Bronchial epithelial cell (primary cell): ENCODE measurements around the gene WDFY3. TPM values are rescaled to one million over a fixed set of nuclear protein-coding genes. Genes with fewer than 3 reads are reported as not detected.

ENCODE experiments used
- DNase-seq: peaks from one replicate; pipeline ENCODE4 v3.0.0-alpha.2; 2010; ENCODE audit warnings: low read depth
- FAIRE-seq: peaks from 2 replicates; lab custom pipeline; 2011; peaks lifted over from hg19 to GRCh38; lab: Jason Lieb, UNC
- H3K27me3 ChIP-seq: 2 replicates; pipeline ENCODE4 v1.5.1; 2011; ENCODE audit warnings: low read length; ENCODE audit not compliant: control insufficient read depth, insufficient read depth
- H3K36me3 ChIP-seq: 2 replicates; pipeline ENCODE4 v1.5.1; 2011; ENCODE audit warnings: low read length; ENCODE audit not compliant: control insufficient read depth, insufficient read depth
- H3K4me3 ChIP-seq: 2 replicates; pipeline ENCODE4 v1.5.1; 2011; ENCODE audit warnings: mild to moderate bottlenecking, low read depth, low read length, control low read depth
- CTCF ChIP-seq: IDR thresholded peaks from 2 replicates; pipeline ENCODE4 v1.5.1; 2011; ENCODE audit warnings: mild to moderate bottlenecking, moderate library complexity, low read length, control low read depth, inconsistent platforms; ENCODE audit not compliant: insufficient read depth, severe bottlenecking
- total RNA-seq: library from RNA; depleted of rRNA; stranded (reverse); fragments of >200 nt; gene quantifications from 2 replicates; pipeline ENCODE4 v1.2.1, GENCODE V29; 2014

Gene WDFY3
- total RNA-seq, 1 donor from 2014 or later = 33.2 TPM

DNA sequence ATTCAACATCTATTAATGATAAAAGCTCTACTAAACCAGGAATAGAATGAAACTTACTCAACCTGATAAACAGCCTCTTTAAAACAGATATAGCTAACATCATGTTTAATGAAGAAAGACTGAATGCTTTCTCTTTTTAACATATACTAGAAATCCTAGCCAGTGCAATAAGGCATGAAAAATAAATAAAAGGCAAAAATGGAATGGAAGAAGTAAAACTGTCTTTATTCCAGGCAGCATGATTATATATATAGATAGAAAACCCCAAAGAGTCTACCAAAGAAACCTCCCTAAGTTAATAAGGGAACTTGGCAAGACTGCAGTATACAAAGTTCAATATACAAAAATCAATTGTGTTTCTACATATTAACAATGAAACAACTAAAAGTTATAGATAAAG lies 25.5 kb downstream of the WDFY3 start:
- no peak overlapping the region for H3K4me3 ChIP-seq
- DNase-seq = no peak
- H3K27me3 ChIP-seq = no peaks in the 10 kb centered on the region
- no peak for FAIRE-seq
- H3K36me3 ChIP-seq = no peaks in the 10 kb centered on the region
- no peak for TF ChIP-seq CTCF

DNA sequence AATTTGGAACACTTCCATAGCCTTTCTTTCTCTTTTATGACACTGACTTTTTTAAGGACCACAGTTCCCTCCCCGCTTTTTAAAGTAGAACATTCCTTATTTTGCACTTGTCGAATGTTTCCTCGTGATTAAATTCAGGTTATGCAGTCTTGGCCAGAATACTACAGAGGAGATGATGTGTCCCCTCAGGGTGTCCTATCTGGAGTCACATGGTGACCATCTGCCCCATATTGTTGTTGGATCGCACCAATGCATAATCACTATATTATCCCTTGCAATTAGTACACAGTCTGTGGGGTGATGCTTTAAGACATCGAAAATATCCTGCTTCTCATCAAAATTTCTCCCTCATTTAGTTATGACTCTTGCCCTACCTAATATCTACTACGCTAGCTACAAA lies 27.4 kb downstream of the WDFY3 start:
- no peak for TF ChIP-seq CTCF
- no peak for FAIRE-seq
- H3K36me3 ChIP-seq = no peaks in the 10 kb centered on the region
- DNase-seq = no peak
- no peaks in the 10 kb centered on the region for H3K27me3 ChIP-seq
- H3K4me3 ChIP-seq = no peak overlapping the region

- TF ChIP-seq CTCF = no peak
- DNase-seq (peak; percentile 57), FAIRE-seq (no peak)
- Histone ChIP-seq H3K27me3 (no peaks in the 10 kb centered on the region), H3K4me3 (no peak overlapping the region), H3K36me3 (no peaks in the 10 kb centered on the region)
Observed at GRCh38 chr4:84938316-84938715, 28.2 kb downstream of the WDFY3 start.

GRCh38 chr4:84937381-84937977 lies 29.0 kb downstream of the WDFY3 start:
- DNase-seq (no peak), FAIRE-seq (no peak)
- H3K36me3 ChIP-seq = no peaks in the 10 kb centered on the region
- H3K4me3 ChIP-seq = no peak overlapping the region
- no peak for TF ChIP-seq CTCF
- H3K27me3 ChIP-seq = no peaks in the 10 kb centered on the region

DNA sequence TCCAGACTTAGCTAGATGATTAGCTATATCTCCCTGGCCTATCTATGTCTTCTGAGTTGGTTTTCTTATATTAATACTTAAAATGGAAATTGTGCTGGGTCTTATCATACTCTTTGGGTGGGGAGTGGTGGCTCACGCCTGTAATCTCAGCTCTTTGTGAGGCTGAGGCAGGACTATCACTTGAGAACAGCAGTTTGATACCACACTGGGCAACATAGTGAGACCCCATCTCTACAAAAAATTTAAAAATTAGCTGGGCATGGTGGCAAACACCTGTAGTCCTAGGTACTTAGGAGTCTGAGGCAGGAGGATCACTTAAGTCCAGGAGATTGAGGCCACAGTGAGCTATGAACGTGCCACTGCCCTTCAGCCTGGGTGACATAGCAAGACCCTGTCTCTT lies 30.4 kb downstream of the WDFY3 start:
- no peaks in the 10 kb centered on the region for H3K36me3 ChIP-seq
- FAIRE-seq = no peak

More for the DNA sequence above, 30.4 kb downstream of the WDFY3 start:
- no peak for DNase-seq
- Histone ChIP-seq H3K4me3 (no peak overlapping the region), H3K27me3 (no peaks in the 10 kb centered on the region)
- TF ChIP-seq CTCF = no peak
